Measurements from ENCODE around the gene PYGO1. TPM values are rescaled to one million over a fixed set of nuclear protein-coding genes. Genes with fewer than 3 reads are reported as not detected.

Gene PYGO1
- total RNA-seq, 2 donors from 2014 or later, result 2.0 to 2.5 TPM

GRCh38 chr15:55549305-55549704 lies 38.8 kb downstream of the PYGO1 start:
- H3K9ac ChIP-seq (ENCODE audit: extremely low read depth, low read length, poor library complexity, severe bottlenecking), result no peak overlapping the region
- H3K36me3 ChIP-seq (ENCODE audit: control insufficient read depth, insufficient read depth, low read length), result no peaks in the 10 kb centered on the region
- TF ChIP-seq CTCF (conservative IDR thresholded peaks at IDR 0.05), result no peak
- Mint-ChIP-seq H3K27ac (no peak overlapping the region), H3K9me3 (peaks cover 5% of the 10 kb centered on the region), H3K36me3 (ENCODE audit: low read depth) (no peaks in the 10 kb centered on the region), H3K27me3 (ENCODE audit: insufficient read depth) (peaks cover 4% of the 10 kb centered on the region), H3K4me3 (no peak overlapping the region), H3K4me1 (peaks cover 2% of the 10 kb centered on the region)
- no peak overlapping the region for H3K27ac ChIP-seq (ENCODE audit: low read depth, low read length)
- H3K4me1 ChIP-seq (ENCODE audit: control insufficient read depth, insufficient read depth, low read length), result no peaks in the 10 kb centered on the region
- no peak for DNase-seq
- H3K27me3 ChIP-seq (ENCODE audit: control insufficient read depth, insufficient read depth, low read length, poor library complexity, severe bottlenecking), result no peaks in the 10 kb centered on the region
- H3K9me3 ChIP-seq (ENCODE audit: control insufficient read depth, low read length), result peaks cover 1% of the 10 kb centered on the region
- WGBS, 2 experiments (ENCODE audit: insufficient coverage in 1 of 2, insufficient read length in 1 of 2), result no CpG with 5 or more reads among the region's 1 CpG
- no peak overlapping the region for H3K4me3 ChIP-seq (ENCODE audit: low read length)

GRCh38 chr15:55546718-55547117 lies 41.4 kb downstream of the PYGO1 start:
- Histone ChIP-seq H3K9ac (ENCODE audit: extremely low read depth, low read length, poor library complexity, severe bottlenecking) (no peak overlapping the region), H3K27me3 (ENCODE audit: control insufficient read depth, insufficient read depth, low read length, poor library complexity, severe bottlenecking) (no peaks in the 10 kb centered on the region), H3K36me3 (ENCODE audit: control insufficient read depth, insufficient read depth, low read length) (no peaks in the 10 kb centered on the region), H3K9me3 (ENCODE audit: control insufficient read depth, low read length) (no peaks in the 10 kb centered on the region), H3K27ac (ENCODE audit: low read depth, low read length) (no peak overlapping the region), H3K4me3 (ENCODE audit: low read length) (no peak overlapping the region), H3K4me1 (ENCODE audit: control insufficient read depth, insufficient read depth, low read length) (no peaks in the 10 kb centered on the region)
- H3K36me3 Mint-ChIP-seq (ENCODE audit: low read depth), result no peaks in the 10 kb centered on the region
- H3K4me3 Mint-ChIP-seq, result no peak overlapping the region
- H3K27ac Mint-ChIP-seq, result no peak overlapping the region
- H3K4me1 Mint-ChIP-seq, result peaks cover 2% of the 10 kb centered on the region
- no peak for DNase-seq
- peaks cover 4% of the 10 kb centered on the region for H3K27me3 Mint-ChIP-seq (ENCODE audit: insufficient read depth)
- no peaks in the 10 kb centered on the region for H3K9me3 Mint-ChIP-seq
- WGBS, 2 experiments (ENCODE audit: insufficient coverage in 1 of 2, insufficient read length in 1 of 2), result 90 to 94% methylated on average over 4 to 5 of the region's 5 CpGs
- no peak for TF ChIP-seq CTCF (conservative IDR thresholded peaks at IDR 0.05)

- WGBS, 2 experiments (ENCODE audit: insufficient coverage in 1 of 2, insufficient read length in 1 of 2), result 78 to 92% methylated on average over 2 to 6 of the region's 6 CpGs
- H3K4me3 Mint-ChIP-seq, result no peak overlapping the region
- no peaks in the 10 kb centered on the region for H3K9me3 Mint-ChIP-seq
- H3K9me3 ChIP-seq (ENCODE audit: control insufficient read depth, low read length), result no peaks in the 10 kb centered on the region
- H3K4me1 ChIP-seq (ENCODE audit: control insufficient read depth, insufficient read depth, low read length), result peaks cover 2% of the 10 kb centered on the region
- peaks cover 8% of the 10 kb centered on the region for H3K27me3 Mint-ChIP-seq (ENCODE audit: insufficient read depth)
- no peaks in the 10 kb centered on the region for H3K36me3 Mint-ChIP-seq (ENCODE audit: low read depth)
- H3K9ac ChIP-seq (ENCODE audit: extremely low read depth, low read length, poor library complexity, severe bottlenecking), result no peak overlapping the region
- H3K36me3 ChIP-seq (ENCODE audit: control insufficient read depth, insufficient read depth, low read length), result no peaks in the 10 kb centered on the region
- H3K4me1 Mint-ChIP-seq, result peaks cover 19% of the 10 kb centered on the region
- no peak overlapping the region for H3K27ac Mint-ChIP-seq
- H3K27me3 ChIP-seq (ENCODE audit: control insufficient read depth, insufficient read depth, low read length, poor library complexity, severe bottlenecking), result no peaks in the 10 kb centered on the region
- TF ChIP-seq CTCF (conservative IDR thresholded peaks at IDR 0.05), result no peak
- H3K4me3 ChIP-seq (ENCODE audit: low read length), result no peak overlapping the region
- no peak overlapping the region for H3K27ac ChIP-seq (ENCODE audit: low read depth, low read length)
- no peak for DNase-seq
These were observed 52.7 kb downstream of the PYGO1 start for GRCh38 chr15:55535436-55535835.

All from endodermal cell (in vitro differentiated cells).